ENCODE measurements around the gene OSGIN1.

Gene OSGIN1, protein sequence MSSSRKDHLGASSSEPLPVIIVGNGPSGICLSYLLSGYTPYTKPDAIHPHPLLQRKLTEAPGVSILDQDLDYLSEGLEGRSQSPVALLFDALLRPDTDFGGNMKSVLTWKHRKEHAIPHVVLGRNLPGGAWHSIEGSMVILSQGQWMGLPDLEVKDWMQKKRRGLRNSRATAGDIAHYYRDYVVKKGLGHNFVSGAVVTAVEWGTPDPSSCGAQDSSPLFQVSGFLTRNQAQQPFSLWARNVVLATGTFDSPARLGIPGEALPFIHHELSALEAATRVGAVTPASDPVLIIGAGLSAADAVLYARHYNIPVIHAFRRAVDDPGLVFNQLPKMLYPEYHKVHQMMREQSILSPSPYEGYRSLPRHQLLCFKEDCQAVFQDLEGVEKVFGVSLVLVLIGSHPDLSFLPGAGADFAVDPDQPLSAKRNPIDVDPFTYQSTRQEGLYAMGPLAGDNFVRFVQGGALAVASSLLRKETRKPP

DNA sequence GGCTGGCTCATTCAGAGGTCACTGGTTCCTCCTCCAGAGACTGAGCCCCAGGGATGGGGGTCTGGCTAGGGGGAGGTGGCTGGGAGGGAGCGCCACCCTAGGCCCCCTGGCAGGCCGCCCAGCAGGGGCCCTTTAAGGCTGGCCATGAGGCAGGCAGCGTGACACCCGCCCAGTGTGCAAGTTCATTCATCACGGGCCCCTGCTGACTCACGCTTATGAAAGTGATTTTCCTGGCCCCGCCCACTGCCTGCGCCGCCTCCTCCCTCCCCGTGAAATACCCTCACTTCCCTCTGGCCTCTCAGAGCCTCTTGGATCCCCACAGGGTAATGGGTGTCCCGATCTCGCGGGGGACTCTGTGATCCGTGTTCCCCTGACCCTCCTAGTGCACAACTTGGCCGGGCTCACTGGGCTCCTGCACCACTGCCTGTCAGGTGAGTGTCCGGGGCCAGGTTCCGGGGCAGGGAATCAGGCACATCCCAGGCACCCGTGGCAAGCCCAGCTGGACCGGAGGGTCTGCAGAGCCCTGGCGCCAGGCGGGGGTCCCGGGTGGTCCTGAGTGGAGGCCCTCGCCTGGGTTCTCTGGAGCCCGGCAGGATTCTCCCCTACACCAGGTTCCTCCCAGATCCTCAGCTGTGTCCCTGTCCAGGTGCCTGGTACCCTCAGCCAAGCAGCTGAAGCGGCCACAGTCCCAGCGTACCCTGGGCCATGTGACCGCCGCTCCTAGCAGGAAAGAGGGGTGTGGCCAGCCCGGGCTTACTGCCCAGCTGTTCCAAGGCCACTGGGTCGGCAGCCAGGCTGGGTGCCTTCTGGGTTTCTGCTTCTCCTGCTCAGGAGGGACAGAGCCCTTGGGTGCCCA lies at the start of gene OSGIN1:
Gene OSGIN1, plus strand, starts transcription at position 301 of the 856 bp plus-strand sequence. CDS start 4,432 bp downstream, outside the sequence.
- in situ Hi-C loops (cut with HindIII; ENCODE audit: low sequenced_read_pairs) = no loop called here

DNA sequence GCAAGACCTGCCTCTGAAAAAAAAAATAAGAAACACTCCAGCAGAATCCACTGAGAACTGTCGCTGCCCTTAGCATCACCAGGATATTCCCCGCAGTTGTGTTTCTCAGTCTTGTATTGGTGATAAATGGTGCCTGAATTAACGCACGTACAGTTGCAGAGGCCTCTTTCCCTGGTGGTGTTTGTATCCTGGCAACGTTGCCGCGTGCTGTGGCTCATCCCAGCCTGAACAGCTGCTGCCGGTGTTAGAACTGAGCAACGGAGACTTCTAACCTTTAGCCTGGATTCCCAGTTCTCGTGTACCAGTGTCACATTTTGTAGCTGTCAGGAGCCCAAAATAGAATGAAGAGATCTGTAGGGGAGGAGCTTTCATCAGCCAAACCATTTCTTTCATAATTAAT lies 49.3 kb upstream of the OSGIN1 start:
- in situ Hi-C loops (cut with HindIII; ENCODE audit: low sequenced_read_pairs) = no loop called here

DNA sequence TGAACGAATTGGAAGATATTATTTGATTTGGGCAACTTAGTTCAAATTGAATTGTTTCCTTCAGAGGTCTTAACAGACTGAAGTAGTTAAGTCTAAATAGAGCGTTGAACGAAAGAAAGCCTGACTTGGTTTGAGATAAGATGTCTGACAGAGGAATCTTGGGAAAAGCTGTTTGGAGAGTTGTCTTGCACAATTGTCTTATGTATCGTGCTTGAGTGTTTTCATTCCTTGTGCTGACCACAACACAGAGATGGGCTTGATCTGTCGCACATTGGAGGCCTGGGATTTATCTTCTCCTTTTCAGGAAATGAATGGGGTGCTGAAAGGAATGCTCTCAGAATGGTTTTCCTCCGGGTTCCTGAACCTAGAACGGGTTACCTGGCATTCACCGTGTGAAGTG lies 46.4 kb upstream of the OSGIN1 start:
- in situ Hi-C loops (cut with HindIII; ENCODE audit: low sequenced_read_pairs) = no loop called here

DNA sequence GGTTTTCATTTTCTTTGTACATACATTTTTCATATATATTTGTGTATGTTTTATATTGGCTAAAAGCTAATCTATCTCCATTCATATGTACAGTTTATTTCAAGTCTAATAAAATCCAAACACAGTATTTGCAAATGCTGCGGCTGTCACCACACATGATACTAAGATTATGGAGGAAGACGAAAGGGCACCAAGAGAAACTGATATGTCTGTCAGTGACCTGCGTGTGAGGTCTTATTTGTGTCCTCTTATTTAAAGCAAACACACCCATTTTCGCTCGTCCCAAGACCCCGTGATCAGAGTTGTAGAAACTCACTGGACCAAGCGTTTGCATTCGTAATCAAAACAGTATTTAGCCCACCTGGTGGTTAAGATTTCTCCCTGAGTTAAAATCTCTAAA lies 45.9 kb upstream of the OSGIN1 start:
- in situ Hi-C loops (cut with HindIII; ENCODE audit: low sequenced_read_pairs) = no loop called here

DNA sequence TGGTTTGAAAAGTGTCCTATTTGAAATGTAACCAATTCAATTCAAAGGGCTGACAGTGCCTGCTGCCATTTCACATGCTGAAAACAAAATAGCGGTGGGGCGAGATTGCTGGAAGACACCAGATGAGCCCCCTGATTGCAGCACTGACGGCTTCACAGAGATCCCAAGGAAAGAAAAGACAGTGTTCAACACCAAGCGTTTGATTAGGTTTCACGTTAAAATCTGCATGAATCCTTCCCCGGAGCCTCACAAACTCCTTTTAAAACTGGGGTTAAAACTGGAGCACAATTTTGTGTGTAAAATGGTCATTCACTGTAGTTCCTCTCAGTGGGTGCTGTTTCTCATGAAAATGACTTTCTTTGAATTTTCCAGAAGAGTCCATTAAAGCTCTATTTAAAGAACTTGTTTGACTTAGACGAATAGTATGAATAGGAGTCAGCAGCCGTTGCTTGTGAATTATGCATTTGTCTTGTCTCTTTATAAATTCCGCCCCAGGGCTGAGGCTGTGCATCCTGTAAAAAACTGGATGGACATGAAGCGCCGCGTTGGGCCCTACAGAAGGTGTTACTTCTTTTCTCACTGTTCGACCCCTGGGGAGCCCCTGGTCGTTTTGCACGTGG lies 45.3 kb upstream of the OSGIN1 start:
- in situ Hi-C loops (cut with HindIII; ENCODE audit: low sequenced_read_pairs) = no loop called here

DNA sequence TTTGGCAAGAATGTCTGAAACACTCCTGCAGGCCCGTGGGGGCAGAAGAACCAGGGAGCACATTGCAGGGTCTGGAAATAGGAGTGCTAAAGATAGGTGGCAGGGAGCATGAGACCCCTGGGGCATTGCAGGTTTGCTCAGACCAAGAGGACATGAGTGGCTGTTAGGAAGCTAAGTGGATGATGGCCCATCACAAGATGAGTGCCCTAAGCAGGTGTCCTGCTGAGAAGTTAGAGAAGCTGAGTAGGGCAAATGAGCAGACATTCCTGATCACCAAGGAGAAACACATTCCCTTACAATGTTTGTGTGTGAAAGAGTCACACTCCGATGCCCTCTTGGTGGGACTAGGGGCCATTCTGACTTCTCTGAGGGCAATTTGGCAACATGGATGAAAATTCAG lies 44.2 kb upstream of the OSGIN1 start:
- in situ Hi-C loops (cut with HindIII; ENCODE audit: low sequenced_read_pairs) = no loop called here

DNA sequence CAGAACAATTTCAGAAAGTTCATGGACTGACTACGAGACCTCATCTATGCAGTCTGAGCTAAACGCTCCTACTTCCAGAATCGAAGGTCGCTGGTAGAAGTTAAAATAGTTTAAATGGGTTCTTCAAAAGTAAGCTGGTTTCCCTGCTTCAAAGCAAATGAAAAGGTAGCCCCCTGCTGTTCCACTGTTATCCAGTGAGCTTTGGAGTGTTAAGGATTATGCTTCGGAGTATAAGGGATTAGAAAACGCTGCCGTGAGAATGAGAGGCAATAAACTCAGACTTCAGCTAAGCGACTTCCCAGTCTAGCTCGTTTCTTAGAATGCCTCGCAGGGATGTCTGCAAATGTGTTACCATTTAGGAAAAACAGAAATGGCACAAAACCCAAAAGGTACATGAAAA lies 41.8 kb upstream of the OSGIN1 start:
- in situ Hi-C loops (cut with HindIII; ENCODE audit: low sequenced_read_pairs) = no loop called here

DNA sequence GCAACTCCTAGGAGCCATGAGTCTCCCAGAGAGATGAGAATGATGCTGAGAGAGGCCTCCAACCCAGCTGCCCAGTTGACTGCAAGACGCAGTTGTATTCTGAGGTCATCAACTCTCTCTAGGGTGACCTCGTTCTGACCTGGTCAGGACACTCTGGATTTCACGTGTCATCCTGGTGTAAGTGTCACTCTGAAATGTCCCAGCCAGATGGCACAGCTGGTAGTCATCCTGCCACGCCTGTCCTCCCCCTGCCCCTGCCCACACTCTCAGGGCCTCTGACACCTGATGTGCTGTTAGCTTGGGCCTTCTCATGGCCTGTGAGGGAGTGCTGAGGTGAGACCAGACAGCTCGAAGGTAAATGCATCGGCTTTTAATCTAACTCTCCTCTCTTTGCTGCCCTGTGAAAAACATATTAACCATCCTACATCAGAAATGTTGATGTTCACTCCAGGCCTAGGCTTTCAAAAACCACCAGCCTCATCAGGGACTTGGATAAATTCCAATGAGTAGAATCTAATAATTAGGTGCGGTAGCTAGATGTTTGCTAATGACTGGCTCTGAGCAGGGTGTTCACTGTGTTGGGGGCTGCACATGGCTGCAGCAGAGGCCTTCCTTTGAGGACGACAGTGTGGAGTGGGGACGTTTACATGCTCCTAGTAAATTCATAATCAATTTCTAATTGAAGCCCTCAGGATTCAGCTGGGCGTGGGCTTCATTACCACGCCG lies 40.4 kb upstream of the OSGIN1 start:
- in situ Hi-C loops (cut with HindIII; ENCODE audit: low sequenced_read_pairs) = no loop called here

DNA sequence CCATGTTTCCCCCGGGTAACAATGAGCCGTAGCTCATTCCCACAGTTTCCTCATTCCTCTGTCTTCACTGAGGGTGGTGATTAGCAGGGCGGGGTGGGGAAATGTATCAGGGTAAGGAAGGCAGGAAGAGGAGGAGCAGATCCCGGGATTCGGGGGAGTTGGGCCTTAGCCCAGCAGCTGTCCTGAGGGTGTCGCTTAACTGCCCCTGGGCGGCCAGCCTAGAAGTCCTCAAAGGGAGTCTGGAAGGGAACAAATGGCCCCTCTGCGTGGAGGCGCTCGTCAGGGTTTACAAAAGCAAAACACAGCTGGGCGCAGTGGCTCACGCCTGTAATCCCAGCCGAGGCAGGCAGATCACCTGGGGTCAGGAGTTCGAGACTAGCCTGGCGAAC lies 39.8 kb upstream of the OSGIN1 start:
- in situ Hi-C loops (cut with HindIII; ENCODE audit: low sequenced_read_pairs) = no loop called here

DNA sequence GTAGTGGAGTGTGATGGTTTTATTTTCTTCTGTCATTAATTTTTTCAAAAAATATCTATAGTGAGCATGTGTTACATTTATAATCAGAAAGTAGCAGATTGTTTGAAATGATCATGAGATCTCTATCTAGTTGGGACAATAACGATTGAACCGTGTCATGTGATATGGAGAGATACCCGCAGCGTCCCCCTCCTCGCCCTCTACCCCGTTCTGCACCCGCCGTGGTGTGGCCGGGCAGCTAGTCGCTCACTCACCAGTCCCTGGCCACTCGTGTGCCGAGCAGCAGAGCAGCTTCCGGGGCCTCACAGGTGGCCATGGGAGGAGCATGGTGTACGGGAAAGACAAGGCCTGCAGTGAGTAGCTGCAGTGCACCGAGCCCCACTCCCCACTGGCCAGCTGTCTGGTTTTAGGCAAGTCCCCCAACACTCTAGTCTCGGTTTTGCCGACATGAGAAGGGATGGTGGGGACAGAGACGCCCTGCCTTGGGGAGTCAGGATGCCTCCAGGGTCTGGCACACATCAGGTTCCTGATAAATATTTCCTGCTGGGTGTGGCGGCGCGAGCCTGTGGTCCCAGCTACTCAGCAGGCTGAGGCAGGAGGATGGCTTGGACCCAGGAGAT lies 38.8 kb upstream of the OSGIN1 start:
- in situ Hi-C loops (cut with HindIII; ENCODE audit: low sequenced_read_pairs) = no loop called here

DNA sequence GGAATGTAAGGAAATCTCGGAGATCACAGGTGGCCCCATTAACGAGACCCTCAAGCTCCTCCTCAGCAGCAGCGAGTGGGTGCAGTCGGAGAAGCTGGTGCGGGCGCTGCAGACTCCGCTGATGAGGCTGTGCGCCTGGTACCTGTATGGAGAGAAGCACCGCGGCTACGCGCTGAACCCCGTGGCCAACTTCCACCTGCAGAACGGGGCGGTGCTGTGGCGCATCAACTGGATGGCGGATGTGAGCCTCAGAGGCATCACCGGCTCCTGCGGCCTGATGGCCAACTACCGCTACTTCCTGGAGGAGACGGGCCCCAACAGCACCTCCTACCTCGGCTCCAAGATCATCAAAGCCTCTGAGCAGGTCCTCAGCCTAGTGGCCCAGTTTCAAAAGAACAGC lies 38.0 kb upstream of the OSGIN1 start:
- in situ Hi-C loops (cut with HindIII; ENCODE audit: low sequenced_read_pairs) = no loop called here

DNA sequence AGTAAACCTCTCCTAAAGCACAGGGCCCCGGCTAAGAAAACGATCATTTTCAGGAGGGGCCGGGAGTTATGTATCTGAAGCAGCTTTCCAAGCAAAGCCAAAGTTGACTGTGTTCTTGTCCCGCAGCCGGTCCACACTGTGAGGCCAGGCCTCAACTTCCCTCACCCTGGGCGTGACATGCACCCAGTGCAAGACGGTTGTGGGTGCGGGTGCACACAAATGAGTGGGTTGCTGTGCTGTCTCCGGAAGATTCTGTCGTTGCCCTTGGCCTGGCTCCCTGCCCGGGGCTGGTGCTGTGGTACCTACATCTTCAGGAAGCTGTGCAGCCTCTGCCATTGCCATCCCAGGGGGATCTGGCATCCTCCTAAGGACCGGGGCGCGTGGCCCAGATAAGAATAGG lies 37.5 kb upstream of the OSGIN1 start:
- in situ Hi-C loops (cut with HindIII; ENCODE audit: low sequenced_read_pairs) = no loop called here

DNA sequence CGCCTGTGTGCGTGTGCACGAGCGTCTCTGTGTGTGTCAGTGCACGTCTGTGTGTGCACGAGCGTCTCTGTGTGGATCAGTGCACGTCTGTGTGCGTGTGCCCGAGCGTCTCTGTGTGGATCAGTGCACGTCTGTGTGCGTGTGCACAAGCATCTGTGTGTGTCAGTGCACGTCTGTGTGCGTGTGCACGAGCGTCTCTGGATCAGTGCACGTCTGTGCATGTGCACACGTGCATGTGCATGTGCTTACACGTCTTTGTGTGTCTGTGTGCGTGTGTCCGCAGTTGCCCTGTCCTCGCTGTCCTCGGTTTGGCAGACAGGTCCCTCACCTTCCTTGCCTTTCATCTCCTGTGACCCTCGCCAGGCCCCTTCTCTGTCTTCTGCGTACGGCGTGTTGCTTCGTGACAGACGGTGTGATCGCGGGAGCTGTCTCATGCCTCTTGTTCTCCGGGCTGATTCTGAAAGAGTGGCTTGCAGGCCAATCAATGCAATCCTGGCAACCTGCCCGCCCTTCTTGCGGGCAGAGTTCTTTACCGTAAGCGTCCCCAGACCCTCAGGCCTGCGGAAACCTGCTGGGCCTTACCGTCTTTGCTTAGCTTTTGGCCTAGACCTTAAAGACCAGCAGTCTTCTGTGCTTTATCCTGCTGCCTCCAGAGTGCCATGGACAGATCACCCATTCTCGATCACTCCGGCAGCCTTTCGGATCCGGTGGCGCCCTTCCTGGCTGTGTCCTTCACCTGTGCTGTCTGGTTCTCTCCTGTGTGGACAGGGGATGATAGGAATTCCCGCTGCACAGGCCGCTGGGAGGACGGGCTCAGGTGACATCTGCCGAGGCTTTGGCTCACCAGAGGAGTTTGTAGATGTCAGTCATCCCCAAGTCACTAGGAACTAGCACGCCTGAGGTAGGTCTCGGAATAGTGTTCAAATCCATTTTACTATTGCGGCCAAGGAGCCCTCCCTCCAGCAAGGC lies 35.6 kb upstream of the OSGIN1 start:
- in situ Hi-C loops (cut with HindIII; ENCODE audit: low sequenced_read_pairs) = no loop called here

DNA sequence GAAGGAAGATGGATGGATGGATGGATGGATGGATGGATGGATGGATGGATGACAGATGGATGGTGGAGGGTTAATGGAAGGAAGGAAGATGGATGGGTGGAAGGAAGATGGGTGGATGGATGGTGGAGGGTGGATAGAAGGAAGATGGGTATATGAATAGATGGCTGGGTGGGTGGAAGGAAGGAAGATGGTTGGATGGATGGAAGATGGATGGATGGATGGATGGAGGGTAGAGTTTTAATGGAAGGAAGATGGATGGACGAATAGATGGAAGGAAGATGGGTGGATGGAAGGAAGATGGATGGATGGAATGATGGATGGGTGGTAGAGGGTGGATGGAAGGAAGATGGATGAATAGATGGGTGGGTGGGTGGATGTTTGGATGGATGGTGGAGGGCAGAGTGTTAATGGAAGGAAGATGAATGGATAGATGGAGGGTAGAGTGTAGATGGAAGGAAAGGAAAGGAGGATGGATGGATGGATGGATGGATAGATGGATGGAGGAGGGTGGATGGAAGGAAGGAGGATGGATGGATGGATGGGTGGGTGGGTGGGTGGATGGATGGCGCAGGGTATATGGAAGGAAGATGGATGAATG lies 32.0 kb upstream of the OSGIN1 start:
- in situ Hi-C loops (cut with HindIII; ENCODE audit: low sequenced_read_pairs) = no loop called here

DNA sequence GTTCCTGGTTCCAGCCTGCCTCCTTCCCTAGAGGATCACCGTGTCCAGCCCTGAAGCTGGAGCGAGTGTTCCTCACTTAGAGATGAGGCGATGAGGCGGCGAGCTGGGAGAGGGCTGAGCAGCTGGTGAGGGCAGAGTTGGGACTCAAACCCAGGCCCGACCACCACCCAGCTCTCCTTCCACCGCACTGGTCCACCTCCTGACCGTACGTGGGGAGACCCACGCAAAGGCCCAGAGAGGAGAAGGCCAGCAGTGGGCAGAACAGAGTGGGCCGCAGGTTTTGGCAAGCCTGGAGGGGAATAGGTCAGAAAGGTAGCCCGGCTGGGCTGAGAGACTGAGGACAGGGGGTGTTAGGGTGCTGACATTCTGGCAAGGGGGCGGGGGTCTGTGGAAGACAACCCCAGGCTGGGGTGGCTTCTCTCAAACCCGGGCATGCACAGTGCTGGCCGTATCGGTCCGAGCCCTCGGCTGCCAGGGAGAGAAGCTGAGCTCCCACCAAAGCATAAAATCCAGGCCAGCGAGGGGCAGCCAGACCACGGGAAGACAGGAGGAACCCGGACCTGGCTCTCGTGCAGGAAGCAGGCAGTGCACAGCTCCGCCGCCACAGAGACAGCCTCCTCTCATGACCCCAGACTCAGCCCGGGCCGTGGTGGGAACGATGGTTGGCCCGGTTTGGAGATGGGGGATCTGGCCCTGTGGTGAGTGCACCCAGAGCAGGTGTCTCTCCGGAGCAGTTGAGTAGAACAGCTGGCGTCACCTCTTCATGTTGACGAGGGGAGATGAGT lies 29.3 kb upstream of the OSGIN1 start:
- in situ Hi-C loops (cut with HindIII; ENCODE audit: low sequenced_read_pairs) = no loop called here

DNA sequence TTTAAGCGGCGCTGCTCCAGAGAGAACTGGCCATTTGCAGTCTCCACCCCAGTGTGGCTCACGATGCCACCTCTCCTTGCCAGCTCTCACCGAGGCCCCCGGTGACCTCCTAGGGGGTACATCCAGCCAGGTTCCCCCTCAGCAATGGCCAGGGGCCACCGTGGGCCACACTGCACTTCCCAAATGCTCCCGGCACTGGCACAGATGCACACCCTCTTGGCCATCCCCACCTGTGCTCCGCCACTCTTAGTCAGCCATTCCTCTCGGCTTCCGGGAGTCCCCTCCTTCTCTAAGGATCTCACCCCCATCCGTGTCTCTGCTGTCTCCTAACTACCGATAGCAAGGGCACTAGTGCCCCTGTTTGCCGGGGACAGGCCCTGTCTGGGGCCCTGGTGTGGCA lies 28.4 kb upstream of the OSGIN1 start:
- in situ Hi-C loops (cut with HindIII; ENCODE audit: low sequenced_read_pairs) = no loop called here

DNA sequence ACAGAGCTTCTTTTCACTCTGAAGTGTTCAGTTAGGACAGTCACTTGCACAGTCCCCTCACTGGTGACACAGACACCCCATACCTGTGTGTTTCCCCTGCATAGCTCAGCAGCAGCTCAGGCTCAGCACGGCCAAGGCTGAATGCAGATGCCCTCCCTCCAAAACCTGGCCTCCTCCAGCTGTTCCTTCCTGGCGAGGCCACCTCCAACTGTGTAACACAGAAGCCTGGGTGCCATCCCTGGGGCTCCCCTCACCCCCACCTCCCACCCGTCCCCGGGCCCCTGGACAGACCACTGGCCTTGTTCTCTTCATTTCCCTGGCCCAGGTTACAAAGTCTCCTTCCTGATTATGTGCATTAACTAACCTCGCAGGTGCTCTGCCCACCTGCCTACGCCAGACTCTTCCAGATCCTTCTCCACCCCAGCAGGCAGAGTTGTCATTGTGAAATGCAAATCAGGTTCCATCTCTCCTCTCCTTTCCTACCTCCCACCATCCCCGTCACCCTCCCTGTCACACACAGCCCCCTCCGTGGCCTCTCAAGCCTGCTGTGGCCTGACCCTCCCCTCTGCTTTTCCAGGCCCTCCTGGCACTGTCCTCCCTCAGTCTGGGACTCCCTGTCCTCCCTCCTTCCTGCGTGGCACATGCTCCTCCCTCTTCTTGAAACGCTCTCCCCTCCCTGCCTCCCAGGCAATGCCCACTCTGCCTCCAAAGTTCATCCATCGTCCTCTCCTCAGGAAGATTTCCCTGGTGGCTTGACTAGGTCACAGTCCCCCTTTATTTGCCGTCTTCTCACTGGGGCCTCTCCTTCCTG lies 27.7 kb upstream of the OSGIN1 start:
- in situ Hi-C loops (cut with HindIII; ENCODE audit: low sequenced_read_pairs) = no loop called here
